HepG2 (cell line): ENCODE results near the gene GPATCH3. TPM values are rescaled to one million over a fixed set of nuclear protein-coding genes. Genes with fewer than 3 reads are reported as not detected.

Experiments used
- DMAP1 ChIP-seq: IDR thresholded peaks from 2 replicates; pipeline ENCODE4 v1.6.1; 2016
- FOXA1 ChIP-seq, 2 experiments: fragments of 450-650 bp in 1 of 2; sonication (generic) in 1 of 2; formaldehyde crosslinking in 1 of 2; IDR thresholded peaks; 2 replicates each; pipeline versions ENCODE4 v1.4.0 to v1.6.1; 2016 to 2020; ENCODE audit warnings: missing genetic modification reagents in 1 of 2
- GRHL1 ChIP-seq: sonication (generic); formaldehyde crosslinking; conservative IDR thresholded peaks from 2 replicates; pipeline ENCODE4 v1.8.0; 2022; ENCODE audit warnings: missing genetic modification reagents
- HNRNPL ChIP-seq: fragments of 200-400 bp; formaldehyde crosslinking; IDR thresholded peaks from 2 replicates; pipeline ENCODE4 v1.6.1; 2017; ENCODE audit warnings: mild to moderate bottlenecking, low read depth, low read length
- MEF2D ChIP-seq: sonication (generic); formaldehyde crosslinking; IDR thresholded peaks from 2 replicates; pipeline ENCODE4 v1.5.1; 2020; ENCODE audit warnings: mild to moderate bottlenecking, missing genetic modification reagents
- NFYC ChIP-seq: IDR thresholded peaks from 2 replicates; pipeline ENCODE4 v1.6.1; 2016; ENCODE audit warnings: missing genetic modification reagents, missing compliant biosample characterization
- SMYD3 ChIP-seq: sonication (generic); formaldehyde crosslinking; IDR thresholded peaks from 2 replicates; pipeline ENCODE4 v1.8.1; 2023; ENCODE audit warnings: mild to moderate bottlenecking, missing genetic modification reagents
- TBL1XR1 ChIP-seq: fragments of 150-350 bp; IDR thresholded peaks from 2 replicates; pipeline ENCODE4 v1.6.1; 2014; ENCODE audit warnings: borderline replicate concordance, low read length; ENCODE audit not compliant: partially characterized antibody
- ZBTB40 ChIP-seq, 2 experiments: fragments of 450-650 bp in 1 of 2; sonication (generic) in 1 of 2; formaldehyde crosslinking in 1 of 2; IDR thresholded peaks; 2 replicates each; pipeline versions ENCODE4 v1.6.1 to v1.8.0; 2016 to 2022; ENCODE audit warnings: antibody characterized with exemption in 1 of 2, mild to moderate bottlenecking in 1 of 2, missing genetic modification reagents in 1 of 2
- ZNF335 ChIP-seq: sonication (generic); formaldehyde crosslinking; IDR thresholded peaks from 2 replicates; pipeline ENCODE4 v1.4.0; 2020; ENCODE audit warnings: missing genetic modification reagents
- ZNF343 ChIP-seq: sonication (generic); formaldehyde crosslinking; IDR thresholded peaks from 2 replicates; pipeline ENCODE4 v1.4.0; 2020; ENCODE audit warnings: mild to moderate bottlenecking, missing genetic modification reagents
- ZNF569 ChIP-seq: sonication (generic); formaldehyde crosslinking; IDR thresholded peaks from 2 replicates; pipeline ENCODE4 v1.5.0; 2020; ENCODE audit warnings: mild to moderate bottlenecking, missing genetic modification reagents, moderate library complexity, borderline replicate concordance
- ZNF615 ChIP-seq: sonication (generic); formaldehyde crosslinking; IDR thresholded peaks from 2 replicates; pipeline ENCODE4 v1.5.0; 2020; ENCODE audit warnings: mild to moderate bottlenecking, missing genetic modification reagents, borderline replicate concordance
- ZNF644 ChIP-seq: IDR thresholded peaks from 2 replicates; pipeline ENCODE4 v1.6.1; 2016; ENCODE audit warnings: low read depth
- ZNF672 ChIP-seq: sonication (generic); formaldehyde crosslinking; IDR thresholded peaks from 2 replicates; pipeline ENCODE4 v1.8.1; 2022; ENCODE audit warnings: missing genetic modification reagents
- ZNF678 ChIP-seq: sonication (generic); formaldehyde crosslinking; IDR thresholded peaks from 2 replicates; pipeline ENCODE4 v1.4.0; 2020; ENCODE audit warnings: mild to moderate bottlenecking, missing genetic modification reagents
- ZNF724P ChIP-seq: sonication (generic); formaldehyde crosslinking; IDR thresholded peaks from 2 replicates; pipeline ENCODE4 v1.8.0; 2022; ENCODE audit warnings: missing genetic modification reagents, borderline replicate concordance
- ZNF782 ChIP-seq: sonication (generic); formaldehyde crosslinking; IDR thresholded peaks from 2 replicates; pipeline ENCODE4 v1.4.0; 2020; ENCODE audit warnings: missing genetic modification reagents, mild to moderate bottlenecking, borderline replicate concordance
- polyA plus RNA-seq, 8 experiments: library from polyadenylated mRNA; depleted of rRNA in 3 of 8; stranded (reverse) in 7 of 8; unstranded in 1 of 8; fragments of >200 nt; fragmentation: Illumina TruSeq in 4 of 8; extraction: Trizol in 4 of 8; gene quantifications; 2 replicates each; pipeline versions ENCODE4 v1.2.1 to v1.2.3, GENCODE V29; 2011 to 2016; ENCODE audit warnings: low read depth in 4 of 8, missing spikeins in 1 of 8, mixed read lengths in 1 of 8; ENCODE audit not compliant: insufficient read depth in 1 of 8
- total RNA-seq, 5 experiments: library from RNA; depleted of rRNA; stranded (reverse); fragments of >200 nt; fragmentation: Illumina TruSeq; extraction: Trizol; gene quantifications; 2 replicates each; pipeline ENCODE4 v1.2.3, GENCODE V29; 2016; ENCODE audit warnings: low read depth in 1 of 5
- TF ChIP-seq, protein P1 (sequence below): sonication (generic); formaldehyde crosslinking; IDR thresholded peaks from 2 replicates; pipeline ENCODE4 v1.4.0; 2020; ENCODE audit warnings: mild to moderate bottlenecking, missing genetic modification reagents

The GPATCH3 gene
- total and polyA plus RNA-seq, 2 of the 13 experiments (the other 11 are each of a cell fraction or from before 2014, with no cell fraction given), result 8.3 to 11.0 TPM

DNA sequence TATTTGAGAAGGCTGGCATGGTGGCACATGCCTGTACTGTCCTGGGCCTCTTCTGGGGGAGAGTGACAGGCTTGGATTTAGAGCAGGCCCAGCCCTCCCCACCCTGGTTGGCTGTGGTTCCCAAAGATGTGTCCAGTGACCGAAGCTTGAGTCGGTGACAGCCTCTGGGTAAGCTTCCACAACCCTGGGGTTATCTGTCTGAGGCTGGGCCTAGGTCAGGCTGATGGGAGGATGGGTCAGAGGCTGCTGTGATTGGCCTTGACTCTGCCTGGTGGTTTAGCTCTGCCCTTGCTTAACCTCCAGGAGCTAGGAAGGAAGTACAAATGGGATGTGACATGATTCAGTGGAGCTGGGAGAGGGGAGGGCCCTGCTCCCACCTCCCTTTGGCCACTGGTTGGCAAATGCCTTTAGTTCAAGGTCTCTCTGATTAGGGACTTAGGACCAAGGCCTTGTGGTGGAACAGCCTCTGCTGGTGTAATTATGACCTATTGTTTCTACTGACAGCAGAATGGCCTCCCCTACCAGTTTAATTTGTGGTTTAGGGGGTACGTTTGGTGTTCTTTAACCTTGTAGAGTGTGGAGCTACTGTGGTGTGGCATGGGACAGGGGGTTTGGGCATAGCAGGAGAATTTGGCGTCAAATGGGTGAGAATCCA lies 37.9 kb upstream of the GPATCH3 start (continued):
- TF ChIP-seq ZNF672 (CRISPR knock-in tag), result no peak
- TF ChIP-seq DMAP1, result no peak
- no peak for TF ChIP-seq ZNF569
- TF ChIP-seq TBL1XR1, result peak; percentile 96
- TF ChIP-seq ZNF782 (CRISPR knock-in tag), result no peak
- TF ChIP-seq ZNF724P (CRISPR knock-in tag), result 0 out of 2 replicates have a peak, but pooled peaks have one; percentile 40
- no peak for TF ChIP-seq HNRNPL
- TF ChIP-seq ZNF678, result no peak
- peak; percentile 94 for TF ChIP-seq MEF2D
- TF ChIP-seq NFYC, result peak; percentile 60; the same call in 1 of the 2 replicates
- TF ChIP-seq ZNF335, result no peak
- no peak for TF ChIP-seq ZNF615 (CRISPR knock-in tag)
- TF ChIP-seq, protein P1, sequence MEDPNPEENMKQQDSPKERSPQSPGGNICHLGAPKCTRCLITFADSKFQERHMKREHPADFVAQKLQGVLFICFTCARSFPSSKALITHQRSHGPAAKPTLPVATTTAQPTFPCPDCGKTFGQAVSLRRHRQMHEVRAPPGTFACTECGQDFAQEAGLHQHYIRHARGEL (CRISPR knock-in tag), result no peak
- peak; percentile 33; the same call in 1 of the 2 replicates for TF ChIP-seq SMYD3 (CRISPR knock-in tag)
- TF ChIP-seq GRHL1, result no peak
- no peak for TF ChIP-seq FOXA1 (IDR thresholded peaks at IDR 0.05)
- TF ChIP-seq FOXA1 (CRISPR knock-in tag; IDR thresholded peaks at IDR 0.05), result no peak
- TF ChIP-seq ZBTB40 (IDR thresholded peaks at IDR 0.05), result no peak
- TF ChIP-seq ZBTB40 (CRISPR knock-in tag; IDR thresholded peaks at IDR 0.05), result peak; percentile 48; the same call in 1 of the 2 replicates
- no peak; the same call in 1 of the 2 replicates for TF ChIP-seq ZNF343 (CRISPR knock-in tag)
- TF ChIP-seq ZNF644 (CRISPR knock-in tag), result peak; percentile 72
